MCF 10A (cell line): ENCODE results near the gene CDK3. TPM values are rescaled to one million over a fixed set of nuclear protein-coding genes. Genes with fewer than 3 reads are reported as not detected.
A peak's percentile ranks its signal among the peaks of the same experiment; 100 is the strongest.
"Not testable (repeated sequence)": the region's sequence is repeated elsewhere in the genome, so short reads cannot be mapped to it uniquely, and the experiment has no call there.

ENCODE experiments used
- BruUV-seq: library from RNA; stranded (reverse); fragments of 400-500 nt; replicated peaks from 2 replicates; lab custom pipeline; 2021; lab: Mats Ljungman, UMichigan
- CTCF ChIA-PET: fragments of 300-600 bp; sonication (Branson Sonifier 250); formaldehyde crosslinking; extraction: SDS; loops from one replicate; lab custom pipeline; 2021; ENCODE audit warnings: antibody characterized with exemption, inconsistent platforms; lab: Yijun Ruan, JAX
- POLR2A ChIA-PET: fragments of 300-600, 350-650 bp; sonication (Branson Sonifier 250); formaldehyde crosslinking; extraction: SDS; loops from one replicate; lab custom pipeline; 2020; ENCODE audit warnings: antibody characterized with exemption, inconsistent platforms; lab: Yijun Ruan, JAX
- DNase-seq: peaks from one replicate; pipeline ENCODE4 v3.0.0-alpha.2; 2018; ENCODE audit not compliant: unreplicated experiment
- H3K27ac Mint-ChIP-seq: one replicate; pipeline ENCODE4 v1.8.0; 2022; ENCODE audit warnings: mild to moderate bottlenecking, low read depth, mixed read lengths; ENCODE audit not compliant: unreplicated experiment
- H3K27me3 Mint-ChIP-seq: one replicate; pipeline ENCODE4 v1.8.0; 2022; ENCODE audit warnings: mixed read lengths; ENCODE audit not compliant: insufficient read depth, unreplicated experiment
- H3K36me3 Mint-ChIP-seq: one replicate; pipeline ENCODE4 v1.8.0; 2022; ENCODE audit warnings: mild to moderate bottlenecking, moderate library complexity, mixed read lengths; ENCODE audit not compliant: insufficient read depth, unreplicated experiment
- H3K4me1 Mint-ChIP-seq: one replicate; pipeline ENCODE4 v1.8.0; 2022; ENCODE audit warnings: mixed read lengths; ENCODE audit not compliant: insufficient read depth, unreplicated experiment
- H3K4me3 Mint-ChIP-seq: one replicate; pipeline ENCODE4 v1.8.0; 2022; ENCODE audit warnings: mild to moderate bottlenecking, moderate library complexity, mixed read lengths; ENCODE audit not compliant: unreplicated experiment
- H3K9me3 Mint-ChIP-seq: one replicate; pipeline ENCODE4 v1.8.0; 2022; ENCODE audit warnings: mixed read lengths; ENCODE audit not compliant: unreplicated experiment
- intact Hi-C: fragments of 100-400 bp; cut with micrococcal nuclease; formaldehyde crosslinking; loops from 2 replicates; pipeline ENCODE4 v1.14.1; 2022
- total RNA-seq: library from RNA; stranded (reverse); gene quantifications from 2 replicates; pipeline ENCODE4 v1.2.3, GENCODE V29; 2022
- TF ChIP-seq, protein P1 (sequence below): fragments of 200-600 bp; IDR thresholded peaks from one replicate; pipeline ENCODE4 v1.8.0; 2022; ENCODE audit warnings: antibody characterized with exemption, mild to moderate bottlenecking; ENCODE audit not compliant: unreplicated experiment

The CDK3 gene
- total RNA-seq, 1 experiment from 2014 or later = 5.3 TPM

DNA sequence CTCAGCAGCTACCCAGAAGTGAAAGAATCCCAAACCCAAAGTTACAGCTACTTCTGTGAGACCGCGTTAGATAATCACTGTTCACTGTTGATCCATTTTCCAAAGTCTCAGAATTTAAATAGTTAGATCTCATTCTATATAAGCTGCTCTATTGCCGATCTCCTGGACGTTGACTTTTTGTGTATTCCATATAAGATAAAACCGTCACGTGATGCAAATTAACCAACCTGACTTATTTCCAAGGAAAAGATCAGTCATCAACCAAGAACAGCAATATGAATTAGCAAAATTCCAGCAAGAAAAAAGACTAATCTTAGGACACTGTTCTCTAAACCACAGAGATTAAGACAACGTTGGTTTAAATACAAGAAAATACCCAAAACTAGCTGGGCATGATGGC lies 30.0 kb upstream of the CDK3 start:
- Mint-ChIP-seq H3K4me1 (peaks cover 6% of the 10 kb centered on the region), H3K36me3 (peaks cover 45% of the 10 kb centered on the region), H3K27me3 (no peaks in the 10 kb centered on the region), H3K4me3 (no peak overlapping the region), H3K27ac (no peak overlapping the region), H3K9me3 (no peaks in the 10 kb centered on the region)
- TF ChIP-seq, protein P1, sequence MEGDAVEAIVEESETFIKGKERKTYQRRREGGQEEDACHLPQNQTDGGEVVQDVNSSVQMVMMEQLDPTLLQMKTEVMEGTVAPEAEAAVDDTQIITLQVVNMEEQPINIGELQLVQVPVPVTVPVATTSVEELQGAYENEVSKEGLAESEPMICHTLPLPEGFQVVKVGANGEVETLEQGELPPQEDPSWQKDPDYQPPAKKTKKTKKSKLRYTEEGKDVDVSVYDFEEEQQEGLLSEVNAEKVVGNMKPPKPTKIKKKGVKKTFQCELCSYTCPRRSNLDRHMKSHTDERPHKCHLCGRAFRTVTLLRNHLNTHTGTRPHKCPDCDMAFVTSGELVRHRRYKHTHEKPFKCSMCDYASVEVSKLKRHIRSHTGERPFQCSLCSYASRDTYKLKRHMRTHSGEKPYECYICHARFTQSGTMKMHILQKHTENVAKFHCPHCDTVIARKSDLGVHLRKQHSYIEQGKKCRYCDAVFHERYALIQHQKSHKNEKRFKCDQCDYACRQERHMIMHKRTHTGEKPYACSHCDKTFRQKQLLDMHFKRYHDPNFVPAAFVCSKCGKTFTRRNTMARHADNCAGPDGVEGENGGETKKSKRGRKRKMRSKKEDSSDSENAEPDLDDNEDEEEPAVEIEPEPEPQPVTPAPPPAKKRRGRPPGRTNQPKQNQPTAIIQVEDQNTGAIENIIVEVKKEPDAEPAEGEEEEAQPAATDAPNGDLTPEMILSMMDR = no peak
- ChIA-PET POLR2A (interaction anchor here (0.7 kb wide), 1 partner anchor 352 kb away, joined by 3 read pairs; no protein-coding TSS in a partner anchor), CTCF (no interaction called here)
- intact Hi-C loops = no loop called here
- BruUV-seq = no TSS peak
- DNase-seq = no peak

DNA sequence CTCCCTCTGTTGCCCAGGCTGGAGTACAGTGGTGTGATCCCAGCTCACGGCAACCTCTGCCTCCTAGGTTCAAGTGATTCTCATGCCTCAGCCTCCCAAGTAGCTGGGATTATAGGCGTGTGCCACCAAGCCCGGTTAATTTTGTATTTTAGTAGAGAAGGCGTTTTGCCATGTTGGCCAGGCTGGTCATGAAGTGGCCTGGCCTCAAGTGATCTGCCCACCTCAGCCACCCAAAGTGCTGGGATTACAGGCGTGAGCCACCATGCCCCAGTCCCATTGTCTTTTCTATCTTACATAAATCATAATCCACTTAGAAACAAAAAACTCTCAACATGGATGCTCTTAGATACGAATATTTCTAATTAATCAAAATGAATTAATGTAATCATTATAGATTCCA lies 25.5 kb upstream of the CDK3 start:
- POLR2A ChIA-PET = interaction anchor here (0.6 to 1.0 kb wide), 2 partner anchors 34 to 529 kb away, joined by 4 to 5 read pairs; partner anchors contain the start of gene FBF1
- H3K36me3 Mint-ChIP-seq = peaks cover 46% of the 10 kb centered on the region
- H3K9me3 Mint-ChIP-seq, DNase-seq, CTCF ChIA-PET, H3K4me3 Mint-ChIP-seq, H3K27me3 Mint-ChIP-seq, BruUV-seq: not testable (repeated sequence)
- peak overlapping the region; percentile 61 for H3K27ac Mint-ChIP-seq
- intact Hi-C loops = loop anchor here (5.0 kb wide), 2 partner anchors 33 to 577 kb away; partner anchors contain the start of gene FBF1
- H3K4me1 Mint-ChIP-seq = peaks cover 15% of the 10 kb centered on the region

DNA sequence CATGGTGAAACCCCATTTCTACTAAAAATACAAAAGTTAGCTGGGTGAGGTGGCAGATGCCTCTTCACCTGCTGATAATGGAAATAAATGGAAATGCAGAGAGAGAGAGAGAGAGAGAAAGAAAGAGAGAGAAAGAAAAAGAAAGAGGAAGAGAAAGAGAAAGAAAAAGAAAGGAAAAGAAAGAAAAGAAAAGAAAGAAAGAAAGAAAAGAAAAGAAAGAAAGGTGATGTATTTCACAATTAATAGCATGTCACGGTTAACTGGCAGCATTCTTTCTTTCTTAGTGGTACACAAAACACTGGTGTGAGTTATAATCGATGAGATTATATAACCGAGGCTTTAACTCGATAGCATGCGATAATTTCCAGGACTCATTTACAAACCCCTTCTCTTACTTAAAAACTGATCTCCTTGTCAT lies 24.9 kb upstream of the CDK3 start:
- Mint-ChIP-seq H3K4me3 (peak overlapping the region; percentile 53), H3K4me1 (peaks cover 15% of the 10 kb centered on the region), H3K9me3 (no peaks in the 10 kb centered on the region), H3K27ac (peak overlapping the region; percentile 61), H3K27me3 (no peaks in the 10 kb centered on the region), H3K36me3 (peaks cover 41% of the 10 kb centered on the region)
- POLR2A ChIA-PET = interaction anchor here (0.6 to 1.2 kb wide), 2 partner anchors 29 to 529 kb away, joined by 3 to 4 read pairs; no protein-coding TSS in a partner anchor
- no peak for DNase-seq
- intact Hi-C loops = loop anchor here (5.0 kb wide), 2 partner anchors 33 to 577 kb away; partner anchors contain the start of gene FBF1
- BruUV-seq = no TSS peak
- TF ChIP-seq, protein P1 = no peak
- CTCF ChIA-PET = no interaction called here

DNA sequence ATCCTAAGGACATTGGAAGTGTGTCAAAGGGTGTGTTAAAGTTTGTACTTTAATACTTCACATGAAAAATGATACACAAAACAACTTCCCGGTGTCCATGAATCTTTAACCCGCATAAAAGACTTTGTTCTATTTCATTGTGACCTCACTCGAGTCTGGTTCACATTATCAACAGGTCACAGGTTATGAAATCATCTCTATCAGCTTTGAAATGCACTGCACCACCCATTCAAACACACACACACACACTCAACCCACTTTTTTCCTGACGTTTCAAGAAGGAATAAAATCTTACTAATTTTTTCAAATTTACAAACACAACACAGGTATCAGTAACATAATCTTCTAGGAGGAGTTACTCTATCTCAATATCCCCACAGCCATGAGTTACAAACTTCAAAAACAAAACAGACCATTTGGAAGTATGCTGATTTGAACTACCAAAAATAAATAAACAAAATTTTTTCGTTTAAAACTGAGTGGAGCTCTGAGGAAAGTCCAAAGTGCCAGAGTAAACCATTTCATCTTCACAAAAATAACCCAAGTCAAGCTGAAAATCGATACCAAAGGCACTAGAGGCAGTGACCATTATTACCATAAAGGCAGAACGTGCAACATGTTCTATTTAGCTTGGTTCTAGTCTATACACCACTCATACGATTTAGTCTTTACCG lies 24.3 kb upstream of the CDK3 start:
- H3K27ac Mint-ChIP-seq = peak overlapping the region; percentile 61
- no peak for DNase-seq
- CTCF ChIA-PET = no interaction called here
- no TSS peak for BruUV-seq
- TF ChIP-seq, protein P1 = no peak
- no peaks in the 10 kb centered on the region for H3K9me3 Mint-ChIP-seq
- peak overlapping the region; percentile 53 for H3K4me3 Mint-ChIP-seq
- intact Hi-C loops = loop anchor here (5.0 kb wide), 2 partner anchors 34 to 576 kb away; partner anchors contain the start of gene FBF1
- POLR2A ChIA-PET = interaction anchor here (0.7 to 1.2 kb wide), 6 partner anchors 15 to 346 kb away, joined by 3 to 5 read pairs (median 4); partner anchors contain the start of gene SRP68
- H3K27me3 Mint-ChIP-seq = no peaks in the 10 kb centered on the region
- peaks cover 15% of the 10 kb centered on the region for H3K4me1 Mint-ChIP-seq
- peaks cover 36% of the 10 kb centered on the region for H3K36me3 Mint-ChIP-seq
